Osteoblast (primary cell): ENCODE measurements around the gene CHCT1. TPM values are rescaled to one million over a fixed set of nuclear protein-coding genes. Genes with fewer than 3 reads are reported as not detected.
A peak's percentile ranks its signal among the peaks of the same experiment; 100 is the strongest.

Experiments
- DNase-seq: peaks from one replicate; pipeline ENCODE4 v3.0.0; 2011; ENCODE audit warnings: low spot score, mixed read lengths; ENCODE audit not compliant: insufficient read length; ENCODE audit errors: missing footprints
- H2AFZ ChIP-seq: 2 replicates; pipeline ENCODE4 v1.6.0; 2011; ENCODE audit warnings: mild to moderate bottlenecking, low read length
- H3K27ac ChIP-seq: 2 replicates; pipeline ENCODE4 v1.5.1; 2011; ENCODE audit warnings: mild to moderate bottlenecking, low read depth, low read length, moderate library complexity
- H3K27me3 ChIP-seq: 2 replicates; pipeline ENCODE4 v1.6.0; 2012; ENCODE audit warnings: mild to moderate bottlenecking, control low read depth, inconsistent platforms, low read length, moderate library complexity; ENCODE audit not compliant: insufficient read depth
- H3K36me3 ChIP-seq: 2 replicates; pipeline ENCODE4 v1.5.1; 2011; ENCODE audit warnings: mild to moderate bottlenecking, low read length, control low read depth, moderate library complexity; ENCODE audit not compliant: insufficient read depth
- H3K4me1 ChIP-seq: 2 replicates; pipeline ENCODE4 v1.5.1; 2011; ENCODE audit warnings: mild to moderate bottlenecking, low read length, control low read depth, moderate library complexity; ENCODE audit not compliant: insufficient read depth
- H3K4me2 ChIP-seq: 2 replicates; pipeline ENCODE4 v1.6.0; 2011; ENCODE audit warnings: mild to moderate bottlenecking, low read length; ENCODE audit not compliant: insufficient read depth
- H3K4me3 ChIP-seq: fragments of 200-600 bp; sonication (generic); 3 replicates; pipeline ENCODE4 v1.5.1; 2012; ENCODE audit warnings: mild to moderate bottlenecking, low read length, inconsistent platforms; ENCODE audit not compliant: insufficient read depth
- H3K79me2 ChIP-seq: 2 replicates; pipeline ENCODE4 v1.6.0; 2012; ENCODE audit warnings: mild to moderate bottlenecking, low read length, control low read depth, inconsistent platforms; ENCODE audit not compliant: insufficient read depth
- H3K9me3 ChIP-seq: 2 replicates; pipeline ENCODE4 v1.5.1; 2011; ENCODE audit warnings: low read depth, low read length, control low read depth
- H4K20me1 ChIP-seq: 2 replicates; pipeline ENCODE4 v1.6.0; 2012; ENCODE audit warnings: mild to moderate bottlenecking, low read length, control low read depth; ENCODE audit not compliant: insufficient read depth
- total RNA-seq: library from RNA; depleted of rRNA; stranded (reverse); fragments of >200 nt; gene quantifications from 2 replicates; pipeline ENCODE4 v1.2.3, GENCODE V29; 2012
- TF ChIP-seq, protein P1 (sequence below): IDR thresholded peaks from 2 replicates; pipeline ENCODE4 v1.5.1; 2011; ENCODE audit warnings: mild to moderate bottlenecking, low read depth, low read length, moderate library complexity; ENCODE audit errors: extremely low read depth

The CHCT1 gene
- total RNA-seq, 1 donor: not detected

DNA sequence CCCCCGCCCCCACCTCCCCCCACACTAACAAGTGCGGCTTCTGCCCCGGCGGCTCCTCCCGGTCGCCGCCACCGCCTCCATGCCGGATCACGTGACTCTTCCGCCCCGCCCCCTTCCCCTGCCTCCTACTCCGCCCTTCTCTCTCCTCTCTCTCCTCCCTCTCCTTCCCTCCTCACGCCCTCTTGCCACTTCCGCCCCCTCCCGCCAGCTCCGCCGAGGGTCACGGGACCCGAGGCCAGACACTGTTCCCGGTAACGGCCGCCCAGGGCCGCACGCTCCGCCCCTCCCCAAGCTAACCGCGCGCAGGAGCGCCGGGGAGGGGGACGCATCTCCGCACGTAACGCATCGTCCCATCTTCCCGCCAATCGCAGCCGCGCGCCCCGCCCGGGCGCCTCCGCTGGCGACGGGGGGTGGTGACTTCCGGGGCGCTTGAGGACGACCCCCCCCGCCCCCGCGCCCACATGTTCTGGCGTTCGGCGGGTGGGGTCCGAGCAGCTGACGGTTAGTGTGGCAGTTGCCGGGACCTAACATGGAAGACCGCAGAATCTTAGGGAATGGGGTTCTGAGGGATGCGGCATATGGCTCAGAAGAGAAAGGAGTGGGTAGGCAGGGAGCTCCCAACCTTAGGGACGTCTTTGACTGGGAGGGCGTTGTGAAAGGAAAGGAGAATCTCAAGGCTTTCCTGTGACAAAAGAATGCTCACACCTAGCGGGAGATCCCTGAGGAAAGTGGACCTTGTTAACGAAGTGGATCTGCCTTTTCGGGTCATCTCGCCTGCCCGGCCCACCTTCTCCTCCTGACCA is 30.0 kb upstream of the CHCT1 start, which contains the start of gene USP32:
Gene USP32, minus strand, starts transcription at position 92 of the 803 bp plus-strand sequence. CDS start 194 bp downstream, outside the sequence.
- H4K20me1 ChIP-seq: peaks cover 19% of the 10 kb centered on the region
- peaks cover 45% of the 10 kb centered on the region for H3K79me2 ChIP-seq
- H3K27me3 ChIP-seq: no peaks in the 10 kb centered on the region
- peak within 1 kb of the TSS; percentile 94 for H3K4me2 ChIP-seq
- H3K4me1 ChIP-seq: peaks cover 22% of the 10 kb centered on the region
- H3K4me3 ChIP-seq: peak within 1 kb of the TSS; percentile 96
- DNase-seq: peak; percentile 97
- H3K27ac ChIP-seq: peak within 1 kb of the TSS; percentile 97
- TF ChIP-seq, protein P1, sequence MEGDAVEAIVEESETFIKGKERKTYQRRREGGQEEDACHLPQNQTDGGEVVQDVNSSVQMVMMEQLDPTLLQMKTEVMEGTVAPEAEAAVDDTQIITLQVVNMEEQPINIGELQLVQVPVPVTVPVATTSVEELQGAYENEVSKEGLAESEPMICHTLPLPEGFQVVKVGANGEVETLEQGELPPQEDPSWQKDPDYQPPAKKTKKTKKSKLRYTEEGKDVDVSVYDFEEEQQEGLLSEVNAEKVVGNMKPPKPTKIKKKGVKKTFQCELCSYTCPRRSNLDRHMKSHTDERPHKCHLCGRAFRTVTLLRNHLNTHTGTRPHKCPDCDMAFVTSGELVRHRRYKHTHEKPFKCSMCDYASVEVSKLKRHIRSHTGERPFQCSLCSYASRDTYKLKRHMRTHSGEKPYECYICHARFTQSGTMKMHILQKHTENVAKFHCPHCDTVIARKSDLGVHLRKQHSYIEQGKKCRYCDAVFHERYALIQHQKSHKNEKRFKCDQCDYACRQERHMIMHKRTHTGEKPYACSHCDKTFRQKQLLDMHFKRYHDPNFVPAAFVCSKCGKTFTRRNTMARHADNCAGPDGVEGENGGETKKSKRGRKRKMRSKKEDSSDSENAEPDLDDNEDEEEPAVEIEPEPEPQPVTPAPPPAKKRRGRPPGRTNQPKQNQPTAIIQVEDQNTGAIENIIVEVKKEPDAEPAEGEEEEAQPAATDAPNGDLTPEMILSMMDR: peak; percentile 23
- no peaks in the 10 kb centered on the region for H3K36me3 ChIP-seq
- no peaks in the 10 kb centered on the region for H3K9me3 ChIP-seq
- H2AFZ ChIP-seq: peak within 1 kb of the TSS; percentile 98

DNA sequence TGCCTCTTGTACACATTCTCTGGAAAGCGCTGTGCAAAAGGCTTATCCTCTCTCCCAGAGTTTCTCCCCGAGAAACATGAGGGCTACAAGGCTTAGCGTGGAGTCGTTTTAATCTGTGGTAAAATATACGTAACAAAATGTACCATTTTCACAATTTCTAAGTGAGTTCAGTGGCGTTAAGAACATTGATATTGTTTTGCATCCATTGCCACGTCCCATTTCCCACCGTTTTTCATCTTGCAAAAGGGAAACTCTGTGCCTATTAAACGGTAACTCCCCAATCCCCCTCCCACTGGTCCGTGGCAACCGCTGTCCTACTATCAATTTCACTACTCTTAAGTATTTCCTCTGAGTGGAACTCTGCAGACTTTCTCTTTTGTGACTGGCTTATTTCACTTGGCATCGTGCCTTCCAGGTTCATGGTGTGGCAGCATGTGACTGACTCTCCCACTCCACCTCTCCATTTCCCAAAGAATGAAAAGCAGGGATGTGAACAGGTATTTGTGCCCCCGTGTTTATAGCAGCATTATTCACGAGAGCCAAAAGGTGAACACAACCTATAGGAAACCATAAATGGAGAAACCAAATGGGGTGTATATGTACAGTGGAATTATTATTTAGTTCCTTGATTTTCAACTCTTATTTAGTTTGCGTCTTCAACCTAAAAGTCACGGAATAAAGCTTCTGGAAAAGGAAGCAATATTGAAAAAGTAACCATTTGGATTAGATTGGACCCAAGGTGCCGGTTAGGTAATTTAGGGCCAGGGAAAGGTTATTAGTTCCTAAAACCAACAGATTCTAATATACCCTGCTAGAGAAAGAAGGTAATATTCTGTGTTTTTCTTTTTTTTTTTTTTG is 29.2 kb upstream of the CHCT1 start:
- Histone ChIP-seq H2AFZ (peak overlapping the region; percentile 98), H3K4me3 (peak overlapping the region; percentile 96), H3K27me3 (no peaks in the 10 kb centered on the region), H3K27ac (peak overlapping the region; percentile 97), H3K4me2 (peak overlapping the region; percentile 94), H3K4me1 (peaks cover 22% of the 10 kb centered on the region), H3K9me3 (no peaks in the 10 kb centered on the region), H4K20me1 (peaks cover 11% of the 10 kb centered on the region), H3K36me3 (no peaks in the 10 kb centered on the region), H3K79me2 (peaks cover 37% of the 10 kb centered on the region)
- DNase-seq: peak; percentile 88
- TF ChIP-seq, protein P1: no peak

DNA sequence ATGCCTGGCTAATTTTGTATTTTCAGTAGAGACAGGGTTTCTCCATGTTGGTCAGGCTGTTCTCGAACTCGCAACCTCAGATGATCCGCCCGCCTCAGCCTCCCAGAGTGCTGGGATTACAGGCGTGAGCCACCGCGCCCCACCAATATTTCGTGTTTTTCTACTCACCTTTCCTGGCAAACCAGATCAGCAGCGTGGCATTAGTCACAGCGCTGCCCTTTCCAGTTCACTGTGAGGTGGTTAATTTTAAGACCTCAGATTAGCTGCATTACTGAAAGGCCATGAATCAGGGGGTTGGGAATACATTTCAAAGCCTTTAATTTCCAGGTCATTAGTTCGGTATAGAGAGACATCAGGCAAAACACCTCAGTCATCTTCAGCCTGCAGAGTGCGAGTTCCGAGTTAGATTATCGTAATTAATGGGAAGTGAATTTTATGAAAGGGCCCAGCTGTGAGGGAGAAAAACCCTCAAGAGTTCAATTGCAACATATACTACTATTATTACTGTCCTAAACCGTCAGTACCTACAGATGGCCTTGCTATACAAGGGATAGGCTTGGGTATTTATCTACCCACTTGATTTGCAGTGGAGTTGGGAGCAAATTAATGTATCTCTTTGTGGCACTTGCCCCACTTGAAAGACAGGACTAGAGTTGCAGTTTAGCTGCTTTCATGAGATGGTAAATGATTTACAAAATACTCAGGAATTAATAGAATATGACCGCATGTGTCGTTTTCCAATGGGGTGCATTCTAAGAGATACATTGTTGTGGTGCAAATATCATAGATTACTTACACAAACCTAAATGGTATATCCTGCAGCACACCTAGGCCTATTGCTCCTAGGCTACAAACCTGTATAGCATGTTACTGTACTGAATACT is 28.2 kb upstream of the CHCT1 start:
- Histone ChIP-seq H2AFZ (no peak overlapping the region), H3K4me3 (no peak overlapping the region), H3K36me3 (no peaks in the 10 kb centered on the region), H3K9me3 (no peaks in the 10 kb centered on the region), H3K27ac (no peak overlapping the region), H3K4me2 (no peak overlapping the region), H3K4me1 (peaks cover 15% of the 10 kb centered on the region), H3K79me2 (peaks cover 27% of the 10 kb centered on the region), H4K20me1 (peaks cover 3% of the 10 kb centered on the region), H3K27me3 (no peaks in the 10 kb centered on the region)
- no peak for DNase-seq
- TF ChIP-seq, protein P1: no peak
